AG04449 (cell line): ENCODE measurements around the gene ZBTB7C.

Source experiments
- CTCF ChIA-PET: fragments of 350-600 bp; formaldehyde crosslinking; extraction: SDS; loops from one replicate; lab custom pipeline; 2021; ENCODE audit warnings: antibody characterized with exemption; lab: Yijun Ruan, JAX
- POLR2A ChIA-PET: fragments of 400-600, 350-600 bp; formaldehyde crosslinking; extraction: SDS; loops from one replicate; lab custom pipeline; 2020; ENCODE audit warnings: antibody characterized with exemption, inconsistent platforms; lab: Yijun Ruan, JAX
- DNase-seq: peaks from one replicate; pipeline ENCODE4 v3.0.0-alpha.2; 2010; ENCODE audit warnings: low read depth, low spot score
- H3K4me3 ChIP-seq: 2 replicates; pipeline ENCODE4 v1.5.1; 2011; ENCODE audit warnings: low read depth, mild to moderate bottlenecking, control low read depth, low read length
- CTCF ChIP-seq: IDR thresholded peaks from one replicate; pipeline ENCODE4 v1.5.1; 2011; ENCODE audit warnings: mild to moderate bottlenecking, moderate library complexity, low read length, control low read depth, inconsistent platforms; ENCODE audit not compliant: insufficient read depth; ENCODE audit errors: missing control alignments

ZBTB7C gene

GRCh38 chr18:48009116-48009745 lies 400.0 kb downstream of the ZBTB7C start:
- H3K4me3 ChIP-seq = no peak overlapping the region
- no peak for DNase-seq
- POLR2A ChIA-PET = no interaction called here
- TF ChIP-seq CTCF = no peak
- CTCF ChIA-PET = no interaction called here

- ChIA-PET CTCF (interaction anchor here (0.6 to 1.8 kb wide), 12 partner anchors 9 to 830 kb away, joined by 3 to 11 read pairs (median 4); no protein-coding TSS in a partner anchor), POLR2A (no interaction called here)
- H3K4me3 ChIP-seq = peak overlapping the region; percentile 55
- TF ChIP-seq CTCF = peak; percentile 46
- DNase-seq = no peak
These were observed 401.1 kb downstream of the ZBTB7C start for GRCh38 chr18:48007955-48008701.

- DNase-seq = no peak
- no peak overlapping the region for H3K4me3 ChIP-seq
- ChIA-PET POLR2A (no interaction called here), CTCF (interaction anchor here (0.6 to 1.8 kb wide), 13 partner anchors 9 to 829 kb away, joined by 3 to 11 read pairs (median 4); no protein-coding TSS in a partner anchor)
- no peak for TF ChIP-seq CTCF
These were observed 401.8 kb downstream of the ZBTB7C start for GRCh38 chr18:48007381-48007780.

- no peak overlapping the region; the same call in 1 of the 2 replicates for H3K4me3 ChIP-seq
- no peak for DNase-seq
- POLR2A ChIA-PET = no interaction called here
- TF ChIP-seq CTCF = no peak
- CTCF ChIA-PET = interaction anchor here (0.7 to 1.8 kb wide), 2 partner anchors 16 to 24 kb away, joined by 4 to 8 read pairs; no protein-coding TSS in a partner anchor
These were observed 402.6 kb downstream of the ZBTB7C start for GRCh38 chr18:48006415-48007175.

- no peak overlapping the region for H3K4me3 ChIP-seq
- ChIA-PET POLR2A (no interaction called here), CTCF (interaction anchor here (0.8 to 0.9 kb wide), 2 partner anchors 10 to 248 kb away, joined by 3 read pairs; no protein-coding TSS in a partner anchor)
- DNase-seq = no peak
- no peak for TF ChIP-seq CTCF
These were observed 404.6 kb downstream of the ZBTB7C start for GRCh38 chr18:48004577-48004976.
